HepG2 (cell line): ENCODE results near the gene TRIM23. TPM values are rescaled to one million over a fixed set of nuclear protein-coding genes. Genes with fewer than 3 reads are reported as not detected.

Experiments used
- BATF2 ChIP-seq: sonication (generic); formaldehyde crosslinking; IDR thresholded peaks from 2 replicates; pipeline ENCODE4 v1.8.0; 2022; ENCODE audit warnings: mild to moderate bottlenecking, missing genetic modification reagents, moderate library complexity
- CBX1 ChIP-seq: IDR thresholded peaks from one replicate; pipeline ENCODE4 v1.6.1; 2016; ENCODE audit warnings: antibody characterized with exemption, low read depth
- DDIT3 ChIP-seq: sonication (generic); formaldehyde crosslinking; IDR thresholded peaks from 2 replicates; pipeline ENCODE4 v1.4.0; 2020; ENCODE audit warnings: mild to moderate bottlenecking, missing genetic modification reagents
- DNMT1 ChIP-seq: sonication (generic); formaldehyde crosslinking; IDR thresholded peaks from 2 replicates; pipeline ENCODE4 v1.5.1; 2020; ENCODE audit warnings: mild to moderate bottlenecking, missing genetic modification reagents
- MXD4 ChIP-seq: IDR thresholded peaks from 2 replicates; pipeline ENCODE4 v1.6.1; 2016; ENCODE audit warnings: mild to moderate bottlenecking, missing biosample characterization, missing genetic modification reagents
- NFE2L1 ChIP-seq: sonication (generic); formaldehyde crosslinking; IDR thresholded peaks from 2 replicates; pipeline ENCODE4 v1.4.0; 2020; ENCODE audit warnings: missing genetic modification reagents, mild to moderate bottlenecking, borderline replicate concordance
- SNAPC2 ChIP-seq: sonication (generic); formaldehyde crosslinking; IDR thresholded peaks from 2 replicates; pipeline ENCODE4 v1.8.1; 2022; ENCODE audit warnings: mild to moderate bottlenecking, missing genetic modification reagents
- SRSF9 ChIP-seq: fragments of 200-400 bp; formaldehyde crosslinking; IDR thresholded peaks from 2 replicates; pipeline ENCODE4 v1.6.1; 2018; ENCODE audit warnings: borderline replicate concordance, mild to moderate bottlenecking, low read depth, low read length; ENCODE audit not compliant: insufficient read depth, poor library complexity, severe bottlenecking
- TRIM22 ChIP-seq: fragments of 450-650 bp; IDR thresholded peaks from 2 replicates; pipeline ENCODE4 v1.6.1; 2017
- TSC22D2 ChIP-seq: sonication (generic); formaldehyde crosslinking; IDR thresholded peaks from 2 replicates; pipeline ENCODE4 v1.5.1; 2020; ENCODE audit warnings: missing genetic modification reagents, mild to moderate bottlenecking, borderline replicate concordance
- ZBTB43 ChIP-seq: sonication (generic); formaldehyde crosslinking; conservative IDR thresholded peaks from 2 replicates; pipeline ENCODE4 v1.4.0; 2020; ENCODE audit warnings: missing genetic modification reagents
- ZC3H13 ChIP-seq: sonication (generic); formaldehyde crosslinking; IDR thresholded peaks from 2 replicates; pipeline ENCODE4 v1.8.1; 2023; ENCODE audit warnings: mild to moderate bottlenecking, missing genetic modification reagents, moderate library complexity
- ZFP90 ChIP-seq: sonication (generic); formaldehyde crosslinking; IDR thresholded peaks from 2 replicates; pipeline ENCODE4 v1.8.0; 2022; ENCODE audit warnings: missing genetic modification reagents, mild to moderate bottlenecking, inconsistent platforms, borderline replicate concordance
- ZNF124 ChIP-seq: sonication (generic); formaldehyde crosslinking; IDR thresholded peaks from 2 replicates; pipeline ENCODE4 v1.4.0; 2020; ENCODE audit warnings: missing genetic modification reagents
- ZNF337 ChIP-seq: sonication (generic); formaldehyde crosslinking; IDR thresholded peaks from 2 replicates; pipeline ENCODE4 v1.5.1; 2020; ENCODE audit warnings: missing genetic modification reagents, low read depth, mild to moderate bottlenecking, borderline replicate concordance
- ZNF7 ChIP-seq: IDR thresholded peaks from 2 replicates; pipeline ENCODE4 v1.6.1; 2016; ENCODE audit warnings: missing biosample characterization, missing genetic modification reagents
- ZNF761 ChIP-seq: sonication (generic); formaldehyde crosslinking; conservative IDR thresholded peaks from 2 replicates; pipeline ENCODE4 v1.4.0; 2020; ENCODE audit warnings: mild to moderate bottlenecking, missing genetic modification reagents
- polyA plus RNA-seq, 8 experiments: library from polyadenylated mRNA; depleted of rRNA in 3 of 8; stranded (reverse) in 7 of 8; unstranded in 1 of 8; fragments of >200 nt; fragmentation: Illumina TruSeq in 4 of 8; extraction: Trizol in 4 of 8; gene quantifications; 2 replicates each; pipeline versions ENCODE4 v1.2.1 to v1.2.3, GENCODE V29; 2011 to 2016; ENCODE audit warnings: low read depth in 4 of 8, missing spikeins in 1 of 8, mixed read lengths in 1 of 8; ENCODE audit not compliant: insufficient read depth in 1 of 8
- total RNA-seq, 5 experiments: library from RNA; depleted of rRNA; stranded (reverse); fragments of >200 nt; fragmentation: Illumina TruSeq; extraction: Trizol; gene quantifications; 2 replicates each; pipeline ENCODE4 v1.2.3, GENCODE V29; 2016; ENCODE audit warnings: low read depth in 1 of 5
- TF ChIP-seq, protein P1 (sequence below): sonication (generic); formaldehyde crosslinking; IDR thresholded peaks from 2 replicates; pipeline ENCODE4 v1.4.0; 2020; ENCODE audit warnings: missing genetic modification reagents
- TF ChIP-seq, protein P2 (sequence below): IDR thresholded peaks from 2 replicates; pipeline ENCODE4 v1.6.1; 2012; ENCODE audit warnings: low read length, improper control_type of control experiment

TRIM23 gene
- total and polyA plus RNA-seq, 2 of the 13 experiments (the other 11 are each of a cell fraction or from before 2014, with no cell fraction given) = 4.6 to 11.4 TPM

- TF ChIP-seq BATF2 (CRISPR knock-in tag) = no peak
- TF ChIP-seq MXD4 (CRISPR knock-in tag) = peak; percentile 78; the same call in 1 of the 2 replicates
- peak; percentile 85; the same call in 1 of the 2 replicates for TF ChIP-seq ZNF124 (CRISPR knock-in tag)
- no peak for TF ChIP-seq DNMT1 (CRISPR knock-in tag)
- no peak for TF ChIP-seq NFE2L1 (CRISPR knock-in tag)
- TF ChIP-seq DDIT3 (CRISPR knock-in tag) = no peak
- TF ChIP-seq ZNF7 (CRISPR knock-in tag) = no peak
- TF ChIP-seq, protein P1, sequence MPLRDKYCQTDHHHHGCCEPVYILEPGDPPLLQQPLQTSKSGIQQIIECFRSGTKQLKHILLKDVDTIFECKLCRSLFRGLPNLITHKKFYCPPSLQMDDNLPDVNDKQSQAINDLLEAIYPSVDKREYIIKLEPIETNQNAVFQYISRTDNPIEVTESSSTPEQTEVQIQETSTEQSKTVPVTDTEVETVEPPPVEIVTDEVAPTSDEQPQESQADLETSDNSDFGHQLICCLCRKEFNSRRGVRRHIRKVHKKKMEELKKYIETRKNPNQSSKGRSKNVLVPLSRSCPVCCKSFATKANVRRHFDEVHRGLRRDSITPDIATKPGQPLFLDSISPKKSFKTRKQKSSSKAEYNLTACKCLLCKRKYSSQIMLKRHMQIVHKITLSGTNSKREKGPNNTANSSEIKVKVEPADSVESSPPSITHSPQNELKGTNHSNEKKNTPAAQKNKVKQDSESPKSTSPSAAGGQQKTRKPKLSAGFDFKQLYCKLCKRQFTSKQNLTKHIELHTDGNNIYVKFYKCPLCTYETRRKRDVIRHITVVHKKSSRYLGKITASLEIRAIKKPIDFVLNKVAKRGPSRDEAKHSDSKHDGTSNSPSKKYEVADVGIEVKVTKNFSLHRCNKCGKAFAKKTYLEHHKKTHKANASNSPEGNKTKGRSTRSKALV (CRISPR knock-in tag) = peak; percentile 9; the same call in 1 of the 2 replicates
- no peak for TF ChIP-seq ZNF337 (CRISPR knock-in tag)
- TF ChIP-seq ZNF761 (CRISPR knock-in tag) = 0 out of 2 replicates have a peak, but pooled peaks have one; percentile 43
- peak; percentile 54; the same call in 1 of the 2 replicates for TF ChIP-seq ZBTB43
- TF ChIP-seq SNAPC2 (CRISPR knock-in tag) = no peak
- no peak for TF ChIP-seq ZC3H13 (CRISPR knock-in tag)
- no peak for TF ChIP-seq TRIM22
- TF ChIP-seq, protein P2, sequence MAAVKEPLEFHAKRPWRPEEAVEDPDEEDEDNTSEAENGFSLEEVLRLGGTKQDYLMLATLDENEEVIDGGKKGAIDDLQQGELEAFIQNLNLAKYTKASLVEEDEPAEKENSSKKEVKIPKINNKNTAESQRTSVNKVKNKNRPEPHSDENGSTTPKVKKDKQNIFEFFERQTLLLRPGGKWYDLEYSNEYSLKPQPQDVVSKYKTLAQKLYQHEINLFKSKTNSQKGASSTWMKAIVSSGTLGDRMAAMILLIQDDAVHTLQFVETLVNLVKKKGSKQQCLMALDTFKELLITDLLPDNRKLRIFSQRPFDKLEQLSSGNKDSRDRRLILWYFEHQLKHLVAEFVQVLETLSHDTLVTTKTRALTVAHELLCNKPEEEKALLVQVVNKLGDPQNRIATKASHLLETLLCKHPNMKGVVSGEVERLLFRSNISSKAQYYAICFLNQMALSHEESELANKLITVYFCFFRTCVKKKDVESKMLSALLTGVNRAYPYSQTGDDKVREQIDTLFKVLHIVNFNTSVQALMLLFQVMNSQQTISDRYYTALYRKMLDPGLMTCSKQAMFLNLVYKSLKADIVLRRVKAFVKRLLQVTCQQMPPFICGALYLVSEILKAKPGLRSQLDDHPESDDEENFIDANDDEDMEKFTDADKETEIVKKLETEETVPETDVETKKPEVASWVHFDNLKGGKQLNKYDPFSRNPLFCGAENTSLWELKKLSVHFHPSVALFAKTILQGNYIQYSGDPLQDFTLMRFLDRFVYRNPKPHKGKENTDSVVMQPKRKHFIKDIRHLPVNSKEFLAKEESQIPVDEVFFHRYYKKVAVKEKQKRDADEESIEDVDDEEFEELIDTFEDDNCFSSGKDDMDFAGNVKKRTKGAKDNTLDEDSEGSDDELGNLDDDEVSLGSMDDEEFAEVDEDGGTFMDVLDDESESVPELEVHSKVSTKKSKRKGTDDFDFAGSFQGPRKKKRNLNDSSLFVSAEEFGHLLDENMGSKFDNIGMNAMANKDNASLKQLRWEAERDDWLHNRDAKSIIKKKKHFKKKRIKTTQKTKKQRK = no peak
- TF ChIP-seq TSC22D2 = no peak
- TF ChIP-seq ZFP90 = no peak
- no peak for TF ChIP-seq CBX1
- no peak for TF ChIP-seq SRSF9
Observed at GRCh38 chr5:65562731-65563701, 61.1 kb downstream of the TRIM23 start, which contains the start of the genes CENPK and PPWD1 (continued).
